Measurements from ENCODE around the gene WDR46.

- TF ChIP-seq POLR2A (IDR thresholded peaks at IDR 0.05) = no peak
- no peak for TF ChIP-seq CTCF (IDR thresholded peaks at IDR 0.05)
- no peak for TF ChIP-seq POLR2AphosphoS5 (IDR thresholded peaks at IDR 0.05)
Measured at GRCh38 chr6:33278392-33278741, 10.7 kb downstream of the WDR46 start.

Measured in breast epithelium (tissue), 3 donors.